T-helper 1 cell treated with Interleukin-12 subunit alpha and Interleukin-12 subunit beta and Interleukin-4 antibody, amounts not matched to agents 30 μg/mL and 1 μg/mL, for 36 hours (primary cell): Measurements from ENCODE around the gene RYR3.

Experiments used
- H3K27ac Mint-ChIP-seq: one replicate; pipeline ENCODE4 v1.8.0; 2021; ENCODE audit warnings: mild to moderate bottlenecking, mixed read lengths
- H3K27me3 Mint-ChIP-seq: one replicate; pipeline ENCODE4 v1.8.0; 2021; ENCODE audit warnings: low read depth, mixed read lengths
- H3K36me3 Mint-ChIP-seq: one replicate; pipeline ENCODE4 v1.8.0; 2021; ENCODE audit warnings: low read depth, mixed read lengths
- H3K4me1 Mint-ChIP-seq: one replicate; pipeline ENCODE4 v1.8.0; 2021; ENCODE audit warnings: low read depth, mixed read lengths
- H3K4me3 Mint-ChIP-seq: one replicate; pipeline ENCODE4 v1.8.0; 2021; ENCODE audit warnings: mild to moderate bottlenecking, moderate library complexity, mixed read lengths
- H3K9me3 Mint-ChIP-seq: one replicate; pipeline ENCODE4 v1.8.0; 2021; ENCODE audit warnings: mixed read lengths

The RYR3 gene

GRCh38 chr15:33310481-33311311 lies at the start of gene RYR3:
Gene RYR3, plus strand, starts transcription at chr15:33310967. Its CDS starts 79 bp downstream, at chr15:33311046.
- Mint-ChIP-seq H3K4me1 (no peaks in the 10 kb centered on the region), H3K4me3 (no peak within 1 kb of the TSS), H3K27ac (no peak within 1 kb of the TSS), H3K27me3 (peaks cover 50% of the 10 kb centered on the region), H3K36me3 (no peaks in the 10 kb centered on the region), H3K9me3 (no peaks in the 10 kb centered on the region)

- Mint-ChIP-seq H3K36me3 (no peaks in the 10 kb centered on the region), H3K27me3 (peaks cover 3% of the 10 kb centered on the region), H3K4me1 (no peaks in the 10 kb centered on the region), H3K4me3 (no peak overlapping the region), H3K27ac (no peak overlapping the region), H3K9me3 (no peaks in the 10 kb centered on the region)
These were observed 48.5 kb upstream of the RYR3 start for GRCh38 chr15:33262306-33262705.

- Mint-ChIP-seq H3K36me3 (no peaks in the 10 kb centered on the region), H3K4me1 (no peaks in the 10 kb centered on the region), H3K27me3 (no peaks in the 10 kb centered on the region), H3K4me3 (no peak overlapping the region), H3K27ac (no peak overlapping the region), H3K9me3 (no peaks in the 10 kb centered on the region)
These were observed 33.1 kb upstream of the RYR3 start for GRCh38 chr15:33277689-33278088.

GRCh38 chr15:33278816-33279612 lies 31.8 kb upstream of the RYR3 start:
- Mint-ChIP-seq H3K9me3 (no peaks in the 10 kb centered on the region), H3K4me3 (no peak overlapping the region), H3K36me3 (no peaks in the 10 kb centered on the region), H3K27ac (no peak overlapping the region), H3K27me3 (no peaks in the 10 kb centered on the region), H3K4me1 (no peaks in the 10 kb centered on the region)

- no peaks in the 10 kb centered on the region for H3K36me3 Mint-ChIP-seq
- no peaks in the 10 kb centered on the region for H3K27me3 Mint-ChIP-seq
- no peak overlapping the region for H3K4me3 Mint-ChIP-seq
- no peaks in the 10 kb centered on the region for H3K4me1 Mint-ChIP-seq
- H3K9me3 Mint-ChIP-seq = no peaks in the 10 kb centered on the region
- no peak overlapping the region for H3K27ac Mint-ChIP-seq
These were observed 31.1 kb upstream of the RYR3 start for GRCh38 chr15:33279613-33280205.

GRCh38 chr15:33282226-33283020 lies 28.3 kb upstream of the RYR3 start:
- Mint-ChIP-seq H3K4me3 (no peak overlapping the region), H3K4me1 (no peaks in the 10 kb centered on the region), H3K27me3 (no peaks in the 10 kb centered on the region), H3K36me3 (no peaks in the 10 kb centered on the region), H3K9me3 (no peaks in the 10 kb centered on the region), H3K27ac (no peak overlapping the region)

- no peaks in the 10 kb centered on the region for H3K9me3 Mint-ChIP-seq
- no peaks in the 10 kb centered on the region for H3K27me3 Mint-ChIP-seq
- no peaks in the 10 kb centered on the region for H3K36me3 Mint-ChIP-seq
- no peak overlapping the region for H3K27ac Mint-ChIP-seq
- no peaks in the 10 kb centered on the region for H3K4me1 Mint-ChIP-seq
- H3K4me3 Mint-ChIP-seq = no peak overlapping the region
These were observed 27.2 kb upstream of the RYR3 start for GRCh38 chr15:33283576-33283975.

GRCh38 chr15:33284336-33284735 lies 26.4 kb upstream of the RYR3 start:
- H3K36me3 Mint-ChIP-seq = no peaks in the 10 kb centered on the region
- no peak overlapping the region for H3K4me3 Mint-ChIP-seq
- H3K27me3 Mint-ChIP-seq = no peaks in the 10 kb centered on the region
- H3K27ac Mint-ChIP-seq = no peak overlapping the region
- H3K9me3 Mint-ChIP-seq = no peaks in the 10 kb centered on the region
- no peaks in the 10 kb centered on the region for H3K4me1 Mint-ChIP-seq

GRCh38 chr15:33292717-33293307 lies 18.0 kb upstream of the RYR3 start:
- Mint-ChIP-seq H3K27me3 (no peaks in the 10 kb centered on the region), H3K4me3 (no peak overlapping the region), H3K4me1 (no peaks in the 10 kb centered on the region), H3K36me3 (no peaks in the 10 kb centered on the region), H3K27ac (no peak overlapping the region), H3K9me3 (no peaks in the 10 kb centered on the region)

- Mint-ChIP-seq H3K27ac (no peak overlapping the region), H3K4me1 (no peaks in the 10 kb centered on the region), H3K36me3 (no peaks in the 10 kb centered on the region), H3K4me3 (no peak overlapping the region), H3K9me3 (no peaks in the 10 kb centered on the region), H3K27me3 (no peaks in the 10 kb centered on the region)
These were observed 16.9 kb upstream of the RYR3 start for GRCh38 chr15:33293713-33294334.

GRCh38 chr15:33296050-33296449 lies 14.7 kb upstream of the RYR3 start:
- H3K27ac Mint-ChIP-seq = no peak overlapping the region
- H3K4me3 Mint-ChIP-seq = no peak overlapping the region
- H3K9me3 Mint-ChIP-seq = no peaks in the 10 kb centered on the region
- no peaks in the 10 kb centered on the region for H3K27me3 Mint-ChIP-seq
- no peaks in the 10 kb centered on the region for H3K36me3 Mint-ChIP-seq
- no peaks in the 10 kb centered on the region for H3K4me1 Mint-ChIP-seq

- Mint-ChIP-seq H3K27ac (no peak overlapping the region), H3K4me3 (no peak overlapping the region), H3K36me3 (no peaks in the 10 kb centered on the region), H3K9me3 (no peaks in the 10 kb centered on the region), H3K27me3 (no peaks in the 10 kb centered on the region), H3K4me1 (no peaks in the 10 kb centered on the region)
These were observed 13.9 kb upstream of the RYR3 start for GRCh38 chr15:33296856-33297255.

- peaks cover 8% of the 10 kb centered on the region for H3K27me3 Mint-ChIP-seq
- no peaks in the 10 kb centered on the region for H3K9me3 Mint-ChIP-seq
- H3K36me3 Mint-ChIP-seq = no peaks in the 10 kb centered on the region
- no peak overlapping the region for H3K27ac Mint-ChIP-seq
- no peak overlapping the region for H3K4me3 Mint-ChIP-seq
- H3K4me1 Mint-ChIP-seq = no peaks in the 10 kb centered on the region
These were observed 12.1 kb upstream of the RYR3 start for GRCh38 chr15:33298631-33299030.
